HEK293 (cell line): ENCODE data around the gene HABP4.

Experiments
- BCL6B ChIP-seq: fragments of 450-650 bp; formaldehyde crosslinking; IDR thresholded peaks from 2 replicates; pipeline ENCODE4 v1.5.1; 2017; ENCODE audit warnings: missing biosample characterization, missing genetic modification characterization
- GFI1B ChIP-seq: fragments of 450-650 bp; formaldehyde crosslinking; IDR thresholded peaks from 2 replicates; pipeline ENCODE4 v1.5.1; 2016; ENCODE audit warnings: missing biosample characterization, missing genetic modification characterization
- KLF7 ChIP-seq: fragments of 450-650 bp; formaldehyde crosslinking; IDR thresholded peaks from 2 replicates; pipeline ENCODE4 v1.5.1; 2016; ENCODE audit warnings: missing biosample characterization, missing genetic modification characterization, borderline replicate concordance
- KLF9 ChIP-seq: fragments of 450-650 bp; formaldehyde crosslinking; IDR thresholded peaks from 2 replicates; pipeline ENCODE4 v1.5.1; 2016; ENCODE audit warnings: missing biosample characterization, missing genetic modification characterization, low read depth
- OVOL3 ChIP-seq: fragments of 450-650 bp; formaldehyde crosslinking; IDR thresholded peaks from 2 replicates; pipeline ENCODE4 v1.5.1; 2016; ENCODE audit warnings: missing biosample characterization, missing genetic modification characterization
- SP2 ChIP-seq: fragments of 450-650 bp; formaldehyde crosslinking; IDR thresholded peaks from 2 replicates; pipeline ENCODE4 v1.5.1; 2016; ENCODE audit warnings: missing biosample characterization, missing genetic modification characterization
- YY2 ChIP-seq: fragments of 450-650 bp; formaldehyde crosslinking; IDR thresholded peaks from 2 replicates; pipeline ENCODE4 v1.5.1; 2016; ENCODE audit warnings: missing biosample characterization, missing genetic modification characterization
- ZBTB10 ChIP-seq: fragments of 450-650 bp; formaldehyde crosslinking; IDR thresholded peaks from 2 replicates; pipeline ENCODE4 v1.5.1; 2016; ENCODE audit warnings: missing biosample characterization, missing genetic modification characterization
- ZBTB11 ChIP-seq: fragments of 450-650 bp; formaldehyde crosslinking; conservative IDR thresholded peaks from 2 replicates; pipeline ENCODE4 v1.5.1; 2016; ENCODE audit warnings: low read depth, missing biosample characterization, missing genetic modification characterization
- ZFP37 ChIP-seq: fragments of 450-650 bp; formaldehyde crosslinking; IDR thresholded peaks from 2 replicates; pipeline ENCODE4 v1.5.1; 2016; ENCODE audit warnings: missing biosample characterization, missing genetic modification characterization
- ZFP41 ChIP-seq: fragments of 450-650 bp; formaldehyde crosslinking; IDR thresholded peaks from 2 replicates; pipeline ENCODE4 v1.5.1; 2016; ENCODE audit warnings: missing biosample characterization, missing genetic modification characterization, borderline replicate concordance
- ZFP69B ChIP-seq: fragments of 450-650 bp; formaldehyde crosslinking; IDR thresholded peaks from 2 replicates; pipeline ENCODE4 v1.5.1; 2016; ENCODE audit warnings: missing biosample characterization, missing genetic modification characterization
- ZNF114 ChIP-seq: fragments of 450-650 bp; formaldehyde crosslinking; IDR thresholded peaks from 2 replicates; pipeline ENCODE4 v1.5.0; 2017; ENCODE audit warnings: missing biosample characterization, missing genetic modification characterization
- ZNF133 ChIP-seq: fragments of 450-650 bp; formaldehyde crosslinking; IDR thresholded peaks from 2 replicates; pipeline ENCODE4 v1.5.1; 2016; ENCODE audit warnings: missing biosample characterization, missing genetic modification characterization
- ZNF202 ChIP-seq: fragments of 450-650 bp; formaldehyde crosslinking; IDR thresholded peaks from 2 replicates; pipeline ENCODE4 v1.5.1; 2016; ENCODE audit warnings: missing biosample characterization, missing genetic modification characterization, borderline replicate concordance
- ZNF335 ChIP-seq: fragments of 450-650 bp; formaldehyde crosslinking; conservative IDR thresholded peaks from 2 replicates; pipeline ENCODE4 v1.5.1; 2016; ENCODE audit warnings: missing biosample characterization, missing genetic modification characterization
- ZNF423 ChIP-seq: fragments of 450-650 bp; formaldehyde crosslinking; IDR thresholded peaks from 2 replicates; pipeline ENCODE4 v1.5.1; 2016; ENCODE audit warnings: missing biosample characterization, missing genetic modification characterization
- ZNF529 ChIP-seq: fragments of 450-650 bp; formaldehyde crosslinking; IDR thresholded peaks from 2 replicates; pipeline ENCODE4 v1.5.1; 2017; ENCODE audit warnings: missing genetic modification characterization, missing biosample characterization; ENCODE audit not compliant: insufficient replicate concordance
- ZNF621 ChIP-seq: fragments of 450-650 bp; formaldehyde crosslinking; IDR thresholded peaks from 2 replicates; pipeline ENCODE4 v1.5.1; 2017; ENCODE audit warnings: missing biosample characterization, missing genetic modification characterization
- ZNF791 ChIP-seq: fragments of 450-650 bp; formaldehyde crosslinking; IDR thresholded peaks from 2 replicates; pipeline ENCODE4 v1.5.1; 2016; ENCODE audit warnings: missing biosample characterization, missing genetic modification characterization
- ZSCAN30 ChIP-seq: fragments of 450-650 bp; IDR thresholded peaks from 2 replicates; pipeline ENCODE4 v1.5.1; 2018; ENCODE audit warnings: missing biosample characterization, mild to moderate bottlenecking, missing genetic modification characterization, moderate library complexity
- TF ChIP-seq, protein P1 (sequence below): fragments of 450-650 bp; formaldehyde crosslinking; conservative IDR thresholded peaks from 2 replicates; pipeline ENCODE4 v1.5.1; 2016; ENCODE audit warnings: low read depth, missing biosample characterization, missing genetic modification characterization
- TF ChIP-seq, protein P2 (sequence below): fragments of 450-650 bp; formaldehyde crosslinking; IDR thresholded peaks from 2 replicates; pipeline ENCODE4 v1.5.1; 2016; ENCODE audit warnings: missing biosample characterization, missing genetic modification characterization
- TF ChIP-seq, protein P3 (sequence below): fragments of 450-650 bp; formaldehyde crosslinking; IDR thresholded peaks from 2 replicates; pipeline ENCODE4 v1.5.1; 2016; ENCODE audit warnings: missing biosample characterization, missing genetic modification characterization, low read depth

The HABP4 gene

DNA sequence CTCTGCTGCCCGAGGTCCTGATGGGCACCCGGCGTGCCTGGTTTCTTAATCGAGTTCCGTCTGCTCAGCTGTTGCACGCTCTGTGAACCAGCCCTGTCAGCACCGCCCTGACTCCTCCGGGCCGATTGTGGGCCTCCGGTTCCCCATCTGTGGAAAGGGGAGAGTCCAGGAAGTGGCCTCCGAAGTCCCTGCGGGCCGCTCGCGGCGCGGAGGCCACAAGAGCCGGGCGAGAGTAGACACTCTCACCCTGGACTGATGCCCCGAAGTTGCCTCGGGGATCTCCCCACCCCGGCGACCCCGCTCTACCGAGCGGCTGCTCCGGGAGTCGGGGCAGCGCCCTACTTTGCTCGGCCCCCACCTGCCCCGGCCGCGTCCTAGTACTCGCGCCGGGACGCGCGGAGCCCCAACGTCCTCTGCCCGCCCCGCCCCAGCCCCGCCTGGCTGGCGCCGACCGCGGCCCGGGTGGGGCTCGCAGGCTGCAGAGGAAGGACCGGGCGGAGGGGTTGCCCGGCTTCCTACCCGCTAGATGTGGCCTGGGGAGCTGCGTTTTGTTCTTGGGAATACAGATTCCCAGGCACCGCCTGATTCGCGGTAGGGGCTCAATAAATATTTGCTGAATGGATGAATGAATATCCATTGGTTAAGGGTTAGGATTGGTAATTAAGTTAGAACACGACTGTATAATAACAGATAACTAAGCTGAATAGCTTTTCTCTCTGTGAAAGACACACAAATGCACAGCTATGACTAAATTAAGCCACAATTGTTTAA, 30.9 kb upstream of the HABP4 start (continued):
- 0 out of 2 replicates have a peak, but pooled peaks have one; percentile 9 for TF ChIP-seq ZBTB11
- TF ChIP-seq ZNF529 (tag by site-specific recombination) = no peak
- peak; percentile 44; the same call in 1 of the 2 replicates for TF ChIP-seq OVOL3 (tag by site-specific recombination)
- TF ChIP-seq BCL6B (tag by site-specific recombination) = no peak
- 0 out of 2 replicates have a peak, but pooled peaks have one; percentile 34 for TF ChIP-seq ZBTB10 (tag by site-specific recombination)
- no peak for TF ChIP-seq YY2 (tag by site-specific recombination)
- no peak for TF ChIP-seq ZNF114 (tag by site-specific recombination)
- TF ChIP-seq ZNF335 (tag by site-specific recombination) = peak; percentile 83
- TF ChIP-seq, protein P1, sequence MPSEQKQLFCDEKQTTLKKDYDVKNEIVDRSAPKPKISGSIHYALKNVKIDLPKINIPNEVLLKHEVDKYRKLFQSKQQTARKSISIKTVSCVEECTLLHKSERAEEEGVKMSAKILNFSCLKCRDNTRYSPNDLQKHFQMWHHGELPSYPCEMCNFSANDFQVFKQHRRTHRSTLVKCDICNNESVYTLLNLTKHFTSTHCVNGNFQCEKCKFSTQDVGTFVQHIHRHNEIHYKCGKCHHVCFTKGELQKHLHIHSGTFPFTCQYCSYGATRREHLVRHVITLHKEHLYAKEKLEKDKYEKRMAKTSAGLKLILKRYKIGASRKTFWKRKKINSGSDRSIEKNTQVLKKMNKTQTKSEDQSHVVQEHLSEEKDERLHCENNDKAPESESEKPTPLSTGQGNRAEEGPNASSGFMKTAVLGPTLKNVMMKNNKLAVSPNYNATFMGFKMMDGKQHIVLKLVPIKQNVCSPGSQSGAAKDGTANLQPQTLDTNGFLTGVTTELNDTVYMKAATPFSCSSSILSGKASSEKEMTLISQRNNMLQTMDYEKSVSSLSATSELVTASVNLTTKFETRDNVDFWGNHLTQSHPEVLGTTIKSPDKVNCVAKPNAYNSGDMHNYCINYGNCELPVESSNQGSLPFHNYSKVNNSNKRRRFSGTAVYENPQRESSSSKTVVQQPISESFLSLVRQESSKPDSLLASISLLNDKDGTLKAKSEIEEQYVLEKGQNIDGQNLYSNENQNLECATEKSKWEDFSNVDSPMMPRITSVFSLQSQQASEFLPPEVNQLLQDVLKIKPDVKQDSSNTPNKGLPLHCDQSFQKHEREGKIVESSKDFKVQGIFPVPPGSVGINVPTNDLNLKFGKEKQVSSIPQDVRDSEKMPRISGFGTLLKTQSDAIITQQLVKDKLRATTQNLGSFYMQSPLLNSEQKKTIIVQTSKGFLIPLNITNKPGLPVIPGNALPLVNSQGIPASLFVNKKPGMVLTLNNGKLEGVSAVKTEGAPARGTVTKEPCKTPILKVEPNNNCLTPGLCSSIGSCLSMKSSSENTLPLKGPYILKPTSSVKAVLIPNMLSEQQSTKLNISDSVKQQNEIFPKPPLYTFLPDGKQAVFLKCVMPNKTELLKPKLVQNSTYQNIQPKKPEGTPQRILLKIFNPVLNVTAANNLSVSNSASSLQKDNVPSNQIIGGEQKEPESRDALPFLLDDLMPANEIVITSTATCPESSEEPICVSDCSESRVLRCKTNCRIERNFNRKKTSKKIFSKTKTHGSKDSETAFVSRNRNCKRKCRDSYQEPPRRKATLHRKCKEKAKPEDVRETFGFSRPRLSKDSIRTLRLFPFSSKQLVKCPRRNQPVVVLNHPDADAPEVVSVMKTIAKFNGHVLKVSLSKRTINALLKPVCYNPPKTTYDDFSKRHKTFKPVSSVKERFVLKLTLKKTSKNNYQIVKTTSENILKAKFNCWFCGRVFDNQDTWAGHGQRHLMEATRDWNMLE (tag by site-specific recombination) = no peak
- no peak for TF ChIP-seq ZFP37 (tag by site-specific recombination)
- no peak for TF ChIP-seq KLF9 (tag by site-specific recombination)
- 0 out of 2 replicates have a peak, but pooled peaks have one; percentile 27 for TF ChIP-seq ZNF423 (tag by site-specific recombination)
- TF ChIP-seq GFI1B (tag by site-specific recombination) = no peak
- TF ChIP-seq ZNF202 (tag by site-specific recombination) = no peak
- TF ChIP-seq, protein P2, sequence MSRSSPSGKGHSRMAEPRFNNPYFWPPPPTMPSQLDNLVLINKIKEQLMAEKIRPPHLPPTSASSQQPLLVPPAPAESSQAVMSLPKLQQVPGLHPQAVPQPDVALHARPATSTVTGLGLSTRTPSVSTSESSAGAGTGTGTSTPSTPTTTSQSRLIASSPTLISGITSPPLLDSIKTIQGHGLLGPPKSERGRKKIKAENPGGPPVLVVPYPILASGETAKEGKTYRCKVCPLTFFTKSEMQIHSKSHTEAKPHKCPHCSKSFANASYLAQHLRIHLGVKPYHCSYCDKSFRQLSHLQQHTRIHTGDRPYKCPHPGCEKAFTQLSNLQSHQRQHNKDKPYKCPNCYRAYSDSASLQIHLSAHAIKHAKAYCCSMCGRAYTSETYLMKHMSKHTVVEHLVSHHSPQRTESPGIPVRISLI = no peak
- TF ChIP-seq ZNF621 (tag by site-specific recombination) = no peak
- TF ChIP-seq, protein P3, sequence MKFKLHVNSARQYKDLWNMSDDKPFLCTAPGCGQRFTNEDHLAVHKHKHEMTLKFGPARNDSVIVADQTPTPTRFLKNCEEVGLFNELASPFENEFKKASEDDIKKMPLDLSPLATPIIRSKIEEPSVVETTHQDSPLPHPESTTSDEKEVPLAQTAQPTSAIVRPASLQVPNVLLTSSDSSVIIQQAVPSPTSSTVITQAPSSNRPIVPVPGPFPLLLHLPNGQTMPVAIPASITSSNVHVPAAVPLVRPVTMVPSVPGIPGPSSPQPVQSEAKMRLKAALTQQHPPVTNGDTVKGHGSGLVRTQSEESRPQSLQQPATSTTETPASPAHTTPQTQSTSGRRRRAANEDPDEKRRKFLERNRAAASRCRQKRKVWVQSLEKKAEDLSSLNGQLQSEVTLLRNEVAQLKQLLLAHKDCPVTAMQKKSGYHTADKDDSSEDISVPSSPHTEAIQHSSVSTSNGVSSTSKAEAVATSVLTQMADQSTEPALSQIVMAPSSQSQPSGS (tag by site-specific recombination) = no peak
- peak; percentile 28; the same call in 1 of the 2 replicates for TF ChIP-seq SP2 (tag by site-specific recombination)
- TF ChIP-seq KLF7 = peak; percentile 64
- TF ChIP-seq ZNF791 (tag by site-specific recombination) = no peak
- peak; percentile 67; the same call in 1 of the 2 replicates for TF ChIP-seq ZSCAN30 (tag by site-specific recombination)
- TF ChIP-seq ZNF133 (tag by site-specific recombination) = no peak
- no peak for TF ChIP-seq ZFP41 (tag by site-specific recombination)
- peak; percentile 38; the same call in 1 of the 2 replicates for TF ChIP-seq ZFP69B (tag by site-specific recombination)
